ENCODE data around the gene FXYD1.

FXYD1 gene

DNA sequence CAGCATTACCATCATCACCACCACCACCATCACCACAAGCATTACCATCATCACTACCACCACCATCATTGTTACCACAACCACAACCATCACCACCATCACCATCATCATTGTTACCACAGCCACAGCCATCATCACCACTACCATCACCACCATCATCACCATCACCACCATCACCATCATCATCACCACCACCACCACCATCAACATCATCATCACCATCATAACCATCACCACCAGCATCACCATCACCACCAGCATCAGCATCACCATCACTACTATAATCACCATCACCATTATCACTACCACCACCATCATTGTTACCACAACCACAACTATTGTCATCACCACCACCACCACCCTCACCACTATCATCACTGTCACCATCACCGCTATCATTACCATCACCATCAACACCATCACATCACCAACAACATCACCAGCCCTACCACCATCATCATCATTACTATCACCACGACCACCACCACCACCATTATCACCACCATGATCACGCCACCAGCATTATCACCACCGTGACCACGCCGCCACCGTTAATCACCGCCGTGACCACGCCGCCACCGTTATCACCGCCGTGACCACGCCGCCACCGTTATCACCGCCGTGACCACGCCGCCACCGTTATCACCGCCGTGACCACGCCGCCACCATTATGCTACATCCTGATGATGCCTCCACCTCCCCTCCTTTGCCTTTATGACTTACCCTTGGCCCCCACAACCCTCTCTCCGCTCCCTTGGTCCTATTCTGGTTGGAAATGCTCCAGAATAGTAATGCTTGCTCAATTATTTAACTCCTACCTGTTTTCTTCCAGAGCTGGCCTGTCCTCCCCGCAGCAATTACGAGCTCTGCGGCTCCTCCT lies 33.0 kb upstream of the FXYD1 start:
- H3K27ac ChIP-seq: no peak overlapping the region
- TF ChIP-seq, protein P1, sequence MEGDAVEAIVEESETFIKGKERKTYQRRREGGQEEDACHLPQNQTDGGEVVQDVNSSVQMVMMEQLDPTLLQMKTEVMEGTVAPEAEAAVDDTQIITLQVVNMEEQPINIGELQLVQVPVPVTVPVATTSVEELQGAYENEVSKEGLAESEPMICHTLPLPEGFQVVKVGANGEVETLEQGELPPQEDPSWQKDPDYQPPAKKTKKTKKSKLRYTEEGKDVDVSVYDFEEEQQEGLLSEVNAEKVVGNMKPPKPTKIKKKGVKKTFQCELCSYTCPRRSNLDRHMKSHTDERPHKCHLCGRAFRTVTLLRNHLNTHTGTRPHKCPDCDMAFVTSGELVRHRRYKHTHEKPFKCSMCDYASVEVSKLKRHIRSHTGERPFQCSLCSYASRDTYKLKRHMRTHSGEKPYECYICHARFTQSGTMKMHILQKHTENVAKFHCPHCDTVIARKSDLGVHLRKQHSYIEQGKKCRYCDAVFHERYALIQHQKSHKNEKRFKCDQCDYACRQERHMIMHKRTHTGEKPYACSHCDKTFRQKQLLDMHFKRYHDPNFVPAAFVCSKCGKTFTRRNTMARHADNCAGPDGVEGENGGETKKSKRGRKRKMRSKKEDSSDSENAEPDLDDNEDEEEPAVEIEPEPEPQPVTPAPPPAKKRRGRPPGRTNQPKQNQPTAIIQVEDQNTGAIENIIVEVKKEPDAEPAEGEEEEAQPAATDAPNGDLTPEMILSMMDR (IDR thresholded peaks at IDR 0.05): no peak
- no peaks in the 10 kb centered on the region for H3K36me3 ChIP-seq
- H3K4me1 ChIP-seq (ENCODE audit: control insufficient read depth in 1 of 2, insufficient read depth in 1 of 2, low read depth in 1 of 2, low read length in 1 of 2): no peaks in the 10 kb centered on the region
- no peaks in the 10 kb centered on the region for H3K9me3 ChIP-seq
- H3K27me3 ChIP-seq: peaks cover 13% of the 10 kb centered on the region
- no peak overlapping the region for H3K4me3 ChIP-seq (ENCODE audit: low read depth in 1 of 2, low read length in 1 of 2)

DNA sequence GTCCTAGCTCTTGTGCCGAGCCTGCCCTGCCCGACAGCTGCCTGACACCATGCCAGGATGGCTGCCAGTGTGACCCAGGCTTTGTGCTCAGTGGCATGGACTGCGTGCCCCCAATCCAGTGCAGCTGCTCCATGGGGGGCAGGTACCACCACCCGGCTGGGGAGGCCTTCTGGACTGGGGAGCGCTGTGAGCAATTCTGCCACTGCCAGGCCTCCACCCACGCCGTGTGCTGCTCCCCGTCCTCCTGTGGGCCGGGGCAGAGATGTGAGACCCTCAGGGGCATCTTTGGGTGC lies 32.4 kb upstream of the FXYD1 start:
- H3K4me1 ChIP-seq (ENCODE audit: control insufficient read depth in 1 of 2, insufficient read depth in 1 of 2, low read depth in 1 of 2, low read length in 1 of 2): no peaks in the 10 kb centered on the region
- no peaks in the 10 kb centered on the region for H3K9me3 ChIP-seq
- peaks cover 13% of the 10 kb centered on the region for H3K27me3 ChIP-seq
- TF ChIP-seq, protein P1 (IDR thresholded peaks at IDR 0.05): no peak
- H3K36me3 ChIP-seq: no peaks in the 10 kb centered on the region
- H3K27ac ChIP-seq: no peak overlapping the region
- no peak overlapping the region for H3K4me3 ChIP-seq (ENCODE audit: low read depth in 1 of 2, low read length in 1 of 2)

DNA sequence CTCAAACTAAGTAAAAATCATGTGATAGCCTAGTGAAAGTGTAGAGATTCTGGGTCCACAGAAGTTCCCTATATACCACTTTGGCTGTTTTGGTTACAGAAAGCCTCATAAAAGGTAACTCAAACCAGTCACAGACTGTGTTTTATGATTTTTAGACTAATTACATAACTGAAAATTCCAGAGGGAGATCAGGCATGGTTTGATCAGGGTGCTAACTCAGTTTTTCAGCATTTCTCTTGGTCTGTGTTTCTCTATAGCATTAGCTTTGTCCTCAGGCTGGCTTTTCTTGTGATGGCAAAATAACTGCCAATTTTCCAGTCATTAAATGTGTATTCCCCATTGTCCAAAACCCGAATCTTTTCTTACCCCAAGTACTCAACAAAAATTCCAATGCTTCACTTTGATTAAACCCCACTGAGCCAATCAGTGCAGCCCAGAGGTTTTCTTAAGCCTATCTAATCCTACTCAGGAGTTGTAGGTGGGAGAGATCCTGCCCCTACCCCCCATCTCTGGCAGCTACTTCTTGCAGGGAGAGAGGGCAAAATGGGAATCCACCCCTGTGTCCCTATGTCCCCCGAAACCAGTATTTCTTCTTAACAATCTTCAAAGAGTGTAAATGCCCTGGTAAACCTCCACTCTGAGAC lies 31.6 kb upstream of the FXYD1 start:
- peaks cover 13% of the 10 kb centered on the region for H3K27me3 ChIP-seq
- no peak overlapping the region for H3K27ac ChIP-seq
- no peaks in the 10 kb centered on the region for H3K4me1 ChIP-seq (ENCODE audit: control insufficient read depth in 1 of 2, insufficient read depth in 1 of 2, low read depth in 1 of 2, low read length in 1 of 2)
- H3K36me3 ChIP-seq: no peaks in the 10 kb centered on the region
- no peaks in the 10 kb centered on the region for H3K9me3 ChIP-seq
- no peak overlapping the region for H3K4me3 ChIP-seq (ENCODE audit: low read depth in 1 of 2, low read length in 1 of 2)
- TF ChIP-seq, protein P1 (IDR thresholded peaks at IDR 0.05): no peak

DNA sequence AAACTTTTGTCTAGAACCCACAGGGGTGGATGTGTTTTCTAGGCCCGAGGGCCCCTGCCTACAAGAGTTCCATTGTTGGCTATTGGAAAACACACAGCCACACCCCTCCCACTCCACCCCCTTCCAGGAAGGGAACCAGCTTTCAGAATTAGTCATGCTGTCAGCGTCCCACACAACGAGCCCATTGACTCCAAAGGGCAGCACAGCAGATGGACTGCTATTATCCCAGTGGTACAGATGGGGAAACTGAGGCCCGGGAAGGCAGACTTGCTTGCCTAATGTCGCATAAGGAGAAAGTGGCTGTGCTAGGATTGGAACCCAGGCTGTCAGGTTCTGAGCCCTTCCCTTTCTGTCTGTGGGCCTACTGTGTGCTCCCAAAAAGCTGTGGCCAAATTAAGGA lies 31.1 kb upstream of the FXYD1 start:
- Histone ChIP-seq H3K4me1 (ENCODE audit: control insufficient read depth in 1 of 2, insufficient read depth in 1 of 2, low read depth in 1 of 2, low read length in 1 of 2) (no peaks in the 10 kb centered on the region), H3K4me3 (ENCODE audit: low read depth in 1 of 2, low read length in 1 of 2) (no peak overlapping the region), H3K27ac (no peak overlapping the region), H3K27me3 (peaks cover 13% of the 10 kb centered on the region), H3K36me3 (no peaks in the 10 kb centered on the region), H3K9me3 (no peaks in the 10 kb centered on the region)
- TF ChIP-seq, protein P1 (IDR thresholded peaks at IDR 0.05): no peak

DNA sequence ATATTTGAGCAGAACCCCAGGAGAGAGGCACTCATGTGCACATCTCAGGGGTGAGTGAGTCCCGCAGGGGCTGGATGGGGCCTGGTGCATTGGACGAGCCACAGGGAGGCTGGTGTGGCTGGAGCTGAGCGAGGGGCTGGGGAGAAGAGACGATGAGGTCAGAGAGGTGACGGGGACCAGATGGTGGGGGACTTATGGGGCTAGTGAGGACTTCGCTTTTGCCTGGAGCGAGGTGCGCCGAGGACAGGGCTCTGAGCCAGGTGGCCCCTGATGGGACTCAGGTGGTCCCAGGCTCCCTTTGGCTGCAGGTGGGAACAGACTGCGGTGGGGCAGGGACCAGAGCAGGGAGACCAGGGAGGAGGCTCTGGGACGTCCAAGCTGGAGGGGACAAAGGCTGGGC lies 29.9 kb upstream of the FXYD1 start:
- Histone ChIP-seq H3K36me3 (no peaks in the 10 kb centered on the region), H3K4me3 (ENCODE audit: low read depth in 1 of 2, low read length in 1 of 2) (no peak overlapping the region), H3K27ac (no peak overlapping the region), H3K9me3 (no peaks in the 10 kb centered on the region), H3K27me3 (peaks cover 13% of the 10 kb centered on the region), H3K4me1 (ENCODE audit: control insufficient read depth in 1 of 2, insufficient read depth in 1 of 2, low read depth in 1 of 2, low read length in 1 of 2) (no peaks in the 10 kb centered on the region)
- TF ChIP-seq, protein P1 (IDR thresholded peaks at IDR 0.05): no peak
